Measurements from ENCODE around the gene METTL25.
A peak's percentile ranks its signal among the peaks of the same experiment; 100 is the strongest.

METTL25 gene

DNA sequence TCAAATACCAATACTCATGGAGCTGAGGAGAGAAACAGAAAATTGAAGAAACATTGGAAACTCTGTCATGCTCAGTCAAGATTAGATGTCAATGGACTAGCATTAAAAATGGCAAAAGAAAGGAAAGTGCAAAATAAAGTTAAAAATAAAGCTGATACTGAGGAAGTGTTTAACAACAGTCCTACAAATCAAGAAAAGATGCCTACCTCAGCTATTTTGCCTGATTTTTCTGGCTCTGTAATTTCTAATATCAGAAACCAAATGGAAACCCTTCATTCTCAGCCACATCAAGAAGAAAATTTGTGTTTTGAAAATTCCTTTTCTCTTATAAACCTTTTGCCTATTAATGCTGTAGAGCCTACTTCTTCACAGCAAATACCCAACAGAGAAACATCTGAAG, 40.5 kb downstream of the METTL25 start:
- DNase-seq = no peak
- intact Hi-C loops (cut with DNase I) = no loop called here

DNA sequence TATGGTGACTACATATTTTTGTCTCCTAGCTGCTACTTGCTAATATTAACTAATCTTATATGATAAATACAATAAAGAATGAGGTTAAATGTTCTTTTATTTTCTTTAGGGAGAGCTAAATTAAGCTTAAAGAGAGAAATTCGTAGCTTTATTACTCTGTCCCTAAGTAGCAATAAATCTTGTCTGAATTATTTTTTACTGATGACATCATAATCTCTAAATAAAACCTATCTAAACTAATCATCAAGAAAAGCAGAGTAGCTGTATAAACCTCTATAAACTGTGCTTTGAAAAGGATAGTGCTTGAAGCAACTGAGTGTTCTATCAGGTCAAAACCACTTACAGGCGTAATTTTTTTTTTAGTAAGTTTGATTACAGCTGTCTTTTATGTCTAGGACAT, 42.5 kb downstream of the METTL25 start:
- no peak for DNase-seq
- intact Hi-C loops (cut with DNase I) = no loop called here

DNA sequence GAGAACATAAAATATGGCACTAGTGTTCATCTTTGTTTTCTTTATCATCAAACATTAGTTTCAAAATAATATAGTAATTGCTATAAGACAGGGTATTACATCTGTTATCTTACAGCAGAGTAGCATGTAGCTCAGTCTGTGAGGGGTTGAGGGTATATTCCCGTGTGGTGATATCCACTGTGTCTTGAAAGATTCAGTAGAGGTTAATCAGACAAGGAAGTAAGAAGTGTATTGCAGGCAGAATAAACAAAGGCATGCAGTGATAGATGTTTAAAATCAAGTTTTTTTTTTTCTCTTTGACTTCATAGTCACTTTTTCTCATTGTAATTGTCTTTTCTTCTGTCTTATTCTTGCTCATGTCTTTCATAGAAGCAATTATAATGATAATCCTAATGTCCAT, 48.3 kb downstream of the METTL25 start:
- intact Hi-C loops (cut with DNase I) = no loop called here
- DNase-seq = no peak

- no peak for DNase-seq
- intact Hi-C loops (cut with DNase I) = no loop called here
Observed at GRCh38 chr12:82407481-82407880, 49.2 kb downstream of the METTL25 start.

DNA sequence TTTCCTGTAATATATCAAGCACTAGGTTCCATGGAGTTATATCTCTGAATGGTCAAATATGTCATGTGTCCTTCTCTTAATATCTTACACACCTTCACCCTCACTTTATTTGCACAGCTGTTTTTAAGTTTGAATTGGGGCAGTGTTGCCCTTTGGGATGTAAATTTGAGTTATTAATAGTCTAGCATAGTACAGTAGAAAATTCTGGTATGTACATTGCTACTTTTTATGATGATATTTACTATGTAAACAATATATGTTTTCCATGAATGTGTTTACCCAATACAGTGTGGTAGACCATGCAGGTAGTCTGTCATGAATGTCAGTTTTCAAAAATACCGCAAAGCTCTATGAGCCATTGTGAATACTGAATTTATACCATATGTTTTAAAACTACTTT, 50.5 kb downstream of the METTL25 start:
- DNase-seq = no peak
- intact Hi-C loops (cut with DNase I) = no loop called here

- intact Hi-C loops (cut with DNase I) = no loop called here
- no peak for DNase-seq
Observed at GRCh38 chr12:82411546-82412230, 53.4 kb downstream of the METTL25 start.

DNA sequence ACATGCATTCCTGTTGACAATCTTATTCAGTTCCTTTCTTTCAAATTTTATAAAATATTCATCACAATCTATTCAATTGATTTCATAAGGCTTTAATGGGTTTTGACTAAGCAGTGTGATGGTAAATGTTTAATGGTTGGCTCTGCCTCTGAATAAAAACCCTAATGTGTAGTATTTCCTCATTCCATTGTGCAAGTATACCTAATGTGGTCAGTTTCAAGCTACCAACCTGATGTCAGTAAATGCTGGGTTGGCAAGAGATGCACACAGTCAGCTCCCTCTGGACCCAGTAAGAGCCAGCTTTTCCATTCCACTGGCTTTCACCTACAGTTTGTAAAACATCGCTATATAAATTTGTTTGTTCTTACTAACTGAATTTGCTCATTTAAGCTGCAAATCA, 53.9 kb downstream of the METTL25 start:
- intact Hi-C loops (cut with DNase I) = no loop called here
- DNase-seq = no peak

- intact Hi-C loops (cut with DNase I) = no loop called here
- no peak for DNase-seq
Observed at GRCh38 chr12:82414044-82414443, 55.7 kb downstream of the METTL25 start.

- intact Hi-C loops (cut with DNase I) = no loop called here
- no peak for DNase-seq
Observed at GRCh38 chr12:82414926-82415325, 56.6 kb downstream of the METTL25 start.

- intact Hi-C loops (cut with DNase I) = no loop called here
- no peak for DNase-seq
Observed at GRCh38 chr12:82415402-82415801, 57.1 kb downstream of the METTL25 start.

DNA sequence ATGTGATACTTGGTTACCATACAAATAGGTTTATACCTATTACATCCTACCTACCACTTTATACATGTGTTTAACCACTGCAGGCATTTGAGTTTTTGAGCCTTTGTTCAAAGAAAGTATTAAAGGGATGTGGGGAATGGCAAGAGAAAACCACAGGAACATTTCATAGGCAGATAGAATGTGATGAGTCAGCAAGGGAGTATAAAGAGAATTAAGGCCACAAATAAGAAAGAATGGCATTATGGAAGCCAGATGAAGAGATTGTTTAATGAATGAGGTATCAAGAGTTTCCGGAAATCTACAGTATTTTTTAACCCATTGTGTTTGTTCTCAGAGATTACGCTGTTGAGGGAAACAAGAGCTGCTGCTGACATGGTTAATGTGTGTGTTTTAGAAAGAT, 66.9 kb downstream of the METTL25 start:
- DNase-seq = no peak
- intact Hi-C loops (cut with DNase I) = no loop called here

DNA sequence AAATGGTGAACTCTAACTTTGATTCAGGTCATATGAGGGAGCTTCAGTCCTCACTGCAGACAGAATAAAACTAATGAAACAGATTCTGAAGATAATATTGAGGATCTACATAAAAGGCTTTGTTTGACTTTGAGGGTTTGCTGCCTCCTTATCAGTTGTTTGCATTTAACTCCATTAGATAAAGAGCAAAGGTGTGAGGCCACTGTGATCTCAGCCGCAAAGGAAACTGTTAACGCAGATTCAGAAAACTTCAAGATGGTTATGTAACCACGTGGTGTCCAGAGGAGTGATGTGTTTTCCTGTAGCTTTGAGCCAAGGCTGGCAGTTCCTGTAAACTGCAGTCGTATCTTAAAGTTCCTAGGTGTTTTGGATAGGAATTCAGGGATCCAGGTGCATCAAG, 67.8 kb downstream of the METTL25 start:
- no peak for DNase-seq
- intact Hi-C loops (cut with DNase I) = no loop called here

DNA sequence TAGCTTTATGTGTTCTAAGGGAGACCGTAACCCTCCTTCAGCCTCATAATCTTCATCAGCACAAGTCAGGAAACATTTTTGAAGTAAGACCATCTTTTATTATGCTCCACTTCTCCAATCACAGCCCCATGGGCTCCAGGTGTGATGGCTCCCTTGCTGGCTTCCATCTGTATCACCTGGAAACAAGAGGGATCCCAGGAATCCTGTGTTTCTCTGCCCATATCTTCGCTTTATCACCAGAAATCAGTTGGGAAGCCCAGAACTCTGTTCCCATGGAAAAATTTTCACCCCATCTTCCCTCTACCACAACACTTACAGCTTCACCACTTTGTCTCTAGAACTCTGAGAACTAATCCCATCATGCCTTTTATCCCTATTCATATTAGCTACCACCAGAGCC, 68.3 kb downstream of the METTL25 start:
- intact Hi-C loops (cut with DNase I) = no loop called here
- DNase-seq = peak in 1 of 10 donors; percentile 41

DNA sequence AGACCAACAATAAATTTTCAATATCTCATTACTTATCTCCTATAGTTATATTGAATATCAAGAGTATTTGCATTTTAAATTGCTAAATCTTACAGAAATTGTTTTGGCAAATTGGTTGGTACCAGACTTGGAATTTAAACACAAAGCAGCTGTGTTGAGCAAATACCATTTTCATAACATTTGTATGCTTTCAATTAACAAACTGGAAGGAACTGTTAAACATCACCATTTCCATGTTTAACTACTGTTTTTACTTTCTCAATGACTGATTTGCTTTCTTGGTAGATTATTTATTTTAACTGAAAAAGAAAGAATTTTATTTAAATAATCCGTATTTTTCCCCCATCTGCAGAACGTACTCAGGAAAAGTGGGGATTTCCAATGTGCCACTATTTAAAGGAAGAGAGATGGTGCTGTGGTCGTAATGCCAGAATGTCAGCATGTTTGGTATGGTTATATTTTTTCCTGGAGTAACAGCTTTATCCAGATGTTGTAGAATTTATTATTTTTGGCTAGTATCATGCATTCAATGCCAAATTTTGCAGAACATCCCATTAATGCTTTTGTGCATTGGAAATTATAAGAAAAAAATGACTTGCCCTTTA, 72.3 kb downstream of the METTL25 start:
- intact Hi-C loops (cut with DNase I) = no loop called here
- no peak for DNase-seq

DNA sequence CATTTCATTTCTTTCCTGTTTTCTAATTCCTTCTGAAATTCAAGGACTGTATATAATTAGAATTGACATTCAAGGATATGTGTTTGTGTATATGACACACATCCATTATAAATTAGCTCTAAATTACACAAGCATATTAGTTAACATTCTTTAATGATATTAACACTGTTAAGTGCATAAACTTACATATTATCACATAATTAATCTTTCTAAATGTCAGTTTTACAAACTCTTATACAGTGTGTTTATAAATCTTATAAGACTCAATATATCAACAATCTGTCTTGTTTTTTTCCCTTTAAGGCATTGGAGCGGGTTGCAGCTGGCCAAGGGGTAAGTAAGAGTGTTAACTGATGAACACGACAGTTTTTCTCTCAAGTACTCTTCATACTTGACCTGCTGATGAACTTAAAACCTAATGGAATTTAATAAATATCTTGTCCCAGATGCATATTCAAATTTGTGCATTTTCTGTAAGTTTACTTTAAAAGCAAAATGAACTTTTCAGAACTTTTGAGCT, 76.1 kb downstream of the METTL25 start:
- no peak for DNase-seq
- intact Hi-C loops (cut with DNase I) = no loop called here

GRCh38 chr12:82436354-82436753, 78.0 kb downstream of the METTL25 start:
- DNase-seq = no peak
- intact Hi-C loops (cut with DNase I) = no loop called here

GRCh38 chr12:82437744-82438143, 79.4 kb downstream of the METTL25 start:
- intact Hi-C loops (cut with DNase I) = no loop called here
- DNase-seq = no peak

DNA sequence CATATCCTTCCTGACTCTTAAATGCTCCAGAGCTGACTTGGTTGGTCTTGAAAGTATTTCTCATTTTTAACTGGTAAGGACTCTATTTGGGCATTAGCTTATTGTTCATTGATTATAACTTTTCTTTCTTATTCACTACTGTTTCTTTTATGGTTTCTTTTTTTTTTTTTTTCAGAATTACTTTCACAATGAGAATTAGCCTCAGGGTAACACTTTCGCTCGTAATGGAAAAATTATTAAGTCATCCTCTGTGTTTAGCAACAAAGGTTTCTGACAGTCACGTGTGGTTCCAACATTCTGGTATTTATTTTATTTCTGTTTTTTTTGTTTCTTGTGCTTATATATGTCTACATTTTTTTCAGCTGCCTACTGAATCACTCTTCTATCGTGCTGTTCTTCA, 80.0 kb downstream of the METTL25 start:
- intact Hi-C loops (cut with DNase I) = no loop called here
- no peak for DNase-seq

GRCh38 chr12:82440885-82441284, 82.6 kb downstream of the METTL25 start:
- no peak for DNase-seq

DNA sequence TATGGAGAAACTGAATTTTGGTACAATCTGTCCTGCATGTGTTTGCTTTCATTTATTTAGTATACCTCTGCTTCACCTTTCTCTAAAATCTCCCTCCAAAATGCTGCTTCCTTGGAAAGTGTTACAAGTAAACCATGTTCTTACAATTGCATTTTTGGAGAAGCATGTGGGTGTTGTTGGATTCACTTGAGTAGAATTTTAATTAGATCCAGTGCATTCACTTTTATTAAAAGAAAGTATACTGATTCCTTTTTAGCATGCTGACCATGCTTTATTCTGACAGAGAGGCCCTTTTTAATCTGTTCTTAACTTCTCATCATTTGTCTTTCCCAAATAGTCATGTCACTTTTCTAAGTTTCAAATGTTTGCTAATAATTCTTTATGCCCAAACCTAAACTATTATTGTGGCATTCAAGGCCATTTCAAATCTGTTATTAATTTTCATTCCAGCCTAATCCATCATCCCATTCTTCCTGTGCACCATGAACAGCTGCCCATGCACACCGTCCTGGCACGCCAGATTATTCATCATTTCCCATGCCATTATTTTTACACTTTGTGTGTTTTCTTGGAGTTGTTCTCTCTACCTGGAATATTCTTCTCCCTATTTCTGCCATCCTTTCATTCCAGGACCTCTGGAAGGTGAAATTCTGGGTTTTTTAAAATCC, 90.7 kb downstream of the METTL25 start:
- DNase-seq = no peak
- intact Hi-C loops (cut with DNase I) = no loop called here

More at GRCh38 chr12:82440885-82441284, 82.6 kb downstream of the METTL25 start:
- intact Hi-C loops (cut with DNase I) = no loop called here

DNA sequence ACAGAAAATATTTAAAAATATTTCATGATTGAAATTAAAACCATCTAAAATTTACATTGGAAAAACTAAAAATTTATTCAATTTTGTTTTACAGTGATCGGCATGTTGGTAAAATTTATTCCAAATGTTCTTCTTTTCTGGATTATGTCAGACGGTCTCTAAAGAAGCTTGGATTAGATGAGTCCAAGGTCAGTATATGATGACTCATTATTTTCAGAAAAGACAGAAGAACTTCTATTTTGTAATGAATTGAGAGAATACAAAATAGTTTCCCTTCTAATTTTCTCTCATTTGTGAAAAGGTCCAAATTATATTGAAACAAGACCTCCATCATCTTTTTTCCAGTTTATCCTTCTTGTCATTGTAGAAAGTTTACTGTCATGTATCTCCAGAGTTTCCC, 98.3 kb downstream of the METTL25 start:
- intact Hi-C loops (cut with DNase I) = no loop called here
- DNase-seq = no peak

DNA sequence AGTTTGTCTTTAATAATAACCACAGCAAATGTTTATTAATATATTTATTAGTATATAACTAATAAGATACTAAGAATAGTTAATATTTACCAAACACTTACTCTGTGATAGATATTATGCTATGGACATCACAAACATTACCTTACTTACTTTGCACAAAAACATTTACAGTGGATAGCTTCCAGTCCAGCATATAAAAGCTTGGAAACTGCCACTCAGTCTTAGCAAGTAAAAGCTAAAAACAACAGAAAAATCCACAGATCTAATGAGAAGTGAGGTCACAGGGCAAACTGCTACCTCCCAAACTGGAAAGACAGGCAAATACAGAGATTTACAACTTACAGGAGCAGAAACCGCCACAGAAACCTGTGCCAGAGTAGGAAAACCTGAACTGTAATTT, 99.8 kb downstream of the METTL25 start:
- DNase-seq = no peak

More for the DNA sequence above, 99.8 kb downstream of the METTL25 start:
- intact Hi-C loops (cut with DNase I) = no loop called here
